ENCODE results near the gene CACNB4. TPM values are rescaled to one million over a fixed set of nuclear protein-coding genes. Genes with fewer than 3 reads are reported as not detected.
A peak's percentile ranks its signal among the peaks of the same experiment; 100 is the strongest.

Gene CACNB4
- total RNA-seq, 4 donors from 2014 or later = 0.88 to 4.6 (median 2.6) TPM

DNA sequence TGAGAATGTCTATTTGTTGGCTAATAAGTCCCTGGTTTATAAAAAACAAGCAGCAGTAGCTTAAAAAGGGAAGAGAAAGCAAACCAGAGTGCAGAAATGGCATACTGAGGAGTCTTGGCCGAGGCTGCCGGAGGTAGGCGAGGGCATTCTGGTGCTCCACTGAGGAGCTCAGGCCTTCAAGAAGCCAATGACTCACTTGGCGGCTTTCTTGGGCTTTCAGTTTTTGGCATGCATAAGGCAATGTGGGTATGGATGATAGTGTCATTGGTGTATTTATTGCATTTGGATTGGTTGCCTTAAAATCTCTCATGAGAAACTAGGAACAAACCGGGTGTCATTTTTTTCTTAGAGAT, 151.1 kb downstream of the CACNB4 start:
- H3K4me3 ChIP-seq = peak overlapping the region in 2 of 4 donors; percentile 17 to 27
- no peaks in the 10 kb centered on the region for H3K4me1 ChIP-seq
- H3K36me3 ChIP-seq = no peaks in the 10 kb centered on the region
- DNase-seq = no peak
- no peaks in the 10 kb centered on the region for H3K9me3 ChIP-seq
- no peaks in the 10 kb centered on the region for H3K27me3 ChIP-seq
- no peak for TF ChIP-seq POLR2A (IDR thresholded peaks at IDR 0.05)
- TF ChIP-seq, protein P1, sequence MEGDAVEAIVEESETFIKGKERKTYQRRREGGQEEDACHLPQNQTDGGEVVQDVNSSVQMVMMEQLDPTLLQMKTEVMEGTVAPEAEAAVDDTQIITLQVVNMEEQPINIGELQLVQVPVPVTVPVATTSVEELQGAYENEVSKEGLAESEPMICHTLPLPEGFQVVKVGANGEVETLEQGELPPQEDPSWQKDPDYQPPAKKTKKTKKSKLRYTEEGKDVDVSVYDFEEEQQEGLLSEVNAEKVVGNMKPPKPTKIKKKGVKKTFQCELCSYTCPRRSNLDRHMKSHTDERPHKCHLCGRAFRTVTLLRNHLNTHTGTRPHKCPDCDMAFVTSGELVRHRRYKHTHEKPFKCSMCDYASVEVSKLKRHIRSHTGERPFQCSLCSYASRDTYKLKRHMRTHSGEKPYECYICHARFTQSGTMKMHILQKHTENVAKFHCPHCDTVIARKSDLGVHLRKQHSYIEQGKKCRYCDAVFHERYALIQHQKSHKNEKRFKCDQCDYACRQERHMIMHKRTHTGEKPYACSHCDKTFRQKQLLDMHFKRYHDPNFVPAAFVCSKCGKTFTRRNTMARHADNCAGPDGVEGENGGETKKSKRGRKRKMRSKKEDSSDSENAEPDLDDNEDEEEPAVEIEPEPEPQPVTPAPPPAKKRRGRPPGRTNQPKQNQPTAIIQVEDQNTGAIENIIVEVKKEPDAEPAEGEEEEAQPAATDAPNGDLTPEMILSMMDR (IDR thresholded peaks at IDR 0.05) = no peak
- no peak overlapping the region for H3K27ac ChIP-seq

DNA sequence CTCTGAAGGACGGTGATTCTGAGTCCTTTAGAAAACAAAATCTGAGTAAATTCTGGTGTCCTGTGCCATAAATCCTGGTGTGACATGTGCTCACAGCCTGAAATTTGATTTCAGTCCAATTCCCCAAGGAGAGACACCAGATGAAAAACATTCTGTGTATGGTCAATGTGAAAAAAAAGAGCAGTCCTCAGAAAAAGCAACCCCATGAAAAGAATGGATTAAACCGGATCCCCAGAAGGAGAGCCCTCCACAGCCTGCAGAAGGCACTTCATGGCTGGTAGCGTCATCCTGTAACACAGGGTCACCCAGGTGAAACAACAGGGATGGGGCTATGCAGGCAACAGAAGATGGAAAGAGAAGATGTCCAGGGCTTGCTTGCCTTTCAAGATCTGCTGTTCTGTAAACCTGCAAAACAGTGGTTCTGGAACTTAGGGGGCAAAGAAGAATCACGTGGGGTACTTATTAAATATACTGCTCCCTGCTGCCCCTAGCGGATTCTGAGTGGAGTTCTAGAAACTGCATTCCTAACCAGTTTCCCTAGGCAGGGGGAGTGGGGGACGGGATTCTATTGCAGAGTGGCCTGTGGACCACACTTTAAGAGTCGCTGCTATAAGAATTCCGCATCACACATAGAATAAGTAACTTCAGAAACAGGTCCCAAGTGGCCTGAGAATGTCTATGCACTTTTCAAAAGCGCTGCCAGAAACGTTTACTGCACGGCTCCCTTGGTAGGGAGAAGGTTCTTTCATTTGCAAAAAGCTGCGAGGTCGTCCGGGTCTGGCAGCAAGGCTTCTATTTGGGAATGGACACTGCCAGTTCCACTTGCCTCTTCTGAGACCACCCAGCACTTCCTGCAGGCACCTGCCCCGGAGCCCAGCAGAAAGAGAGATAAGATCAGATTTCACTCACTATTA, 151.7 kb downstream of the CACNB4 start:
- H3K4me1 ChIP-seq = no peaks in the 10 kb centered on the region
- H3K9me3 ChIP-seq = no peaks in the 10 kb centered on the region
- peak overlapping the region in 2 of 4 donors; percentile 17 to 27 for H3K4me3 ChIP-seq
- peak in 2 of 3 donors; percentile 29 to 52 for DNase-seq
- no peaks in the 10 kb centered on the region for H3K27me3 ChIP-seq
- H3K27ac ChIP-seq = no peak overlapping the region
- H3K36me3 ChIP-seq = no peaks in the 10 kb centered on the region
- no peak for TF ChIP-seq POLR2A (IDR thresholded peaks at IDR 0.05)
- TF ChIP-seq, protein P1 (IDR thresholded peaks at IDR 0.05) = peak in 5 of 6 experiments; percentile 12 to 50 (median 26)

DNA sequence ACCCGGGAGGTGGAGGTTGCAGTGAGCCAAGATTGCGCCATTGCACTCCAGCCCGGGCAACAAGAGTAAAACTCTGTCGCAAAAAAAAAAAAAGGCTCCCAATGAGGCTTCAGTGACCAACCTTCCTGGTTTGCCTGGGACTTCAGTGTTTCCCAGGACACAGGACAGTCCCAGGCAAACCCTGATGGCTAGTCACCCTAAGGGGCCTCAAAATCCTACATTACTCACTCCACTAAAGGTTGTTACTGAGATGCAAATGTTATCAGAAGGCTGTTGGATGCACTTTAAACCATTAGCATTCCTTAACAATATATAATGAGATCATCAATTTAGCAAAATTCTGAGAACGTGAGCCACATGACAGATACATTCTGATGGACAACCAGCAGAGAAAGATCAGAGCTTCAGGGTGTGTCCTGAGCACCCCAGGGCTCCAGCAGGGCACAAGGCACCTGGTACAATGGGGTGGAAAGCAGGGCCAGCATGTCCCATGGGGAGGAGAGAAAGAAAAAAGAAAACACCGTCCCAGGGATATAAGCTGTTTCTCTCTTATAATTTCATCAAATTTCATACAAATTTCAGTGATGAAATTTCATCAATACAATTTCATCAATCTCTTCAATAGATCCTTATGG, 152.5 kb downstream of the CACNB4 start:
- Histone ChIP-seq H3K4me1 (no peaks in the 10 kb centered on the region), H3K4me3 (no peak overlapping the region), H3K27me3 (no peaks in the 10 kb centered on the region), H3K27ac (no peak overlapping the region), H3K36me3 (no peaks in the 10 kb centered on the region), H3K9me3 (no peaks in the 10 kb centered on the region)
- DNase-seq = no peak
- TF ChIP-seq POLR2A (IDR thresholded peaks at IDR 0.05) = no peak
- TF ChIP-seq, protein P1 (IDR thresholded peaks at IDR 0.05) = no peak

DNA sequence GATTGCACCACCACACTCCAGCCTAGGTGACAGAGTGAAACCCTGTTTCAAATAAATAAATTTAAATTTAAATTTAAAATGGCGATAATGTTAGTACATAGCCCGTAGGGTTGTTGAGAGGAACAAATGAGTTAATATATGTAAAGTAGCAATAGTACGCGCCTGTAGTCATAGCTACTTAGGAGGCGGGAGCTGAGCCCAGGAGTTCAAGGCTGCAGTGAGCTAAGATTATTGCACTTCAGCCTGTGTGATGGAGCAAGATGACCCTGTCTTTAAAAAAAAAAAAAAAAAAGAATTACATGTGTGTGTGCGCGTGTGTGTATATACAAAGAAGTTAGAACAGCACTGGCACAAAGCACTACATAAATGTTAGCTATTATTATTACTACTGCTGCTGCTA, 153.2 kb downstream of the CACNB4 start:
- no peaks in the 10 kb centered on the region for H3K9me3 ChIP-seq

DNA sequence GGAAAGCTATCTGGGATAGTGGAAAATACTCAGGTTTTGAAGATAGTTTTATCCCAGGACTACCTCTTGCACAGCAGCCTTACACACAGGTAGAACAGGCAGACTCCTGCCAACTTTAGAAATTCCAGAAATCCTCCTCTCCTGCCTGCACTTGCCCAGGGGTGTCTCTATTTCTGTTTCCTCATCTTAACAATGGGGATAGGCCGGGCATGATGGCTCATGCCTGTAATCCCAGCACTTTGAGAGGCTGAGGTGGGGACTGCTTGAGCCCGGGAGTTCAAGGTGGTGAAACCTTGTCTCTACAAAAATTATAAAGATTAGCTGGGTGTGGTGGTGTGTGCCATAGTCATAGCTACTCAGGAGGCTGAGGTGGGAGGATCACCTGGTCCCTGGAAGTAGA, 153.7 kb downstream of the CACNB4 start:
- Histone ChIP-seq H3K9me3 (no peaks in the 10 kb centered on the region), H3K36me3 (no peaks in the 10 kb centered on the region), H3K27ac (no peak overlapping the region), H3K4me1 (no peaks in the 10 kb centered on the region), H3K4me3 (no peak overlapping the region), H3K27me3 (no peaks in the 10 kb centered on the region)
- DNase-seq = no peak
- TF ChIP-seq, protein P1 (IDR thresholded peaks at IDR 0.05) = no peak
- no peak for TF ChIP-seq POLR2A (IDR thresholded peaks at IDR 0.05)

More for the DNA sequence above, 153.2 kb downstream of the CACNB4 start:
- no peak for DNase-seq
- no peaks in the 10 kb centered on the region for H3K36me3 ChIP-seq
- H3K27me3 ChIP-seq = no peaks in the 10 kb centered on the region
- H3K4me3 ChIP-seq = no peak overlapping the region
- no peaks in the 10 kb centered on the region for H3K4me1 ChIP-seq
- TF ChIP-seq, protein P1 (IDR thresholded peaks at IDR 0.05) = no peak
- TF ChIP-seq POLR2A (IDR thresholded peaks at IDR 0.05) = no peak
- no peak overlapping the region for H3K27ac ChIP-seq
